PC-3 (cell line): ENCODE results near the gene C14orf93. TPM values are rescaled to one million over a fixed set of nuclear protein-coding genes. Genes with fewer than 3 reads are reported as not detected.

Experiments
- ATAC-seq: fragments of 200-7000 bp; cut with Tn5 transposase; 2 replicates; pipeline ENCODE4 v1.9.1; 2020; ENCODE audit warnings: mild to moderate bottlenecking, moderate library complexity
- BruUV-seq: library from RNA; stranded (reverse); fragments of 400-500 nt; replicated peaks from 2 replicates; lab custom pipeline; 2021; lab: Mats Ljungman, UMichigan
- CTCF ChIA-PET: fragments of 300-600 bp; sonication (Branson Sonifier 250); formaldehyde crosslinking; loops from one replicate; lab custom pipeline; 2022; ENCODE audit warnings: antibody characterized with exemption; lab: Charles Lee
- POLR2A ChIA-PET: fragments of 300-600 bp; sonication (Branson Sonifier 250); formaldehyde crosslinking; loops from one replicate; lab custom pipeline; 2022; ENCODE audit warnings: antibody characterized with exemption; ENCODE audit not compliant: unreplicated experiment; lab: Charles Lee
- DNase-seq: peaks from one replicate; pipeline ENCODE4 v3.0.0-alpha.2; 2015
- H2AFZ ChIP-seq: fragments of 300-600 bp; sonication (generic); 2 replicates; pipeline ENCODE4 v1.6.0; 2016; ENCODE audit warnings: antibody characterized with exemption, low read length
- H3F3A ChIP-seq: fragments of 300-600 bp; sonication (generic); one replicate; pipeline ENCODE4 v1.6.0; 2017; ENCODE audit warnings: antibody characterized with exemption, low read length, control low read depth, mild to moderate bottlenecking; ENCODE audit not compliant: unreplicated experiment
- H3K27ac ChIP-seq: fragments of 300-600 bp; sonication (generic); 2 replicates; pipeline ENCODE4 v1.5.1; 2016; ENCODE audit warnings: mild to moderate bottlenecking, low read length
- H3K27me3 ChIP-seq: fragments of 300-600 bp; sonication (generic); 2 replicates; pipeline ENCODE4 v1.6.1; 2016; ENCODE audit warnings: low read length, mixed read lengths
- H3K36me3 ChIP-seq: fragments of 300-600 bp; sonication (generic); 2 replicates; pipeline ENCODE4 v1.6.1; 2016; ENCODE audit warnings: low read depth, mixed run types, low read length, mixed read lengths
- H3K4me1 ChIP-seq: fragments of 300-600 bp; sonication (generic); 2 replicates; pipeline ENCODE4 v1.5.1; 2016; ENCODE audit warnings: low read length; ENCODE audit not compliant: insufficient read depth
- H3K4me2 ChIP-seq: fragments of 300-600 bp; sonication (generic); 2 replicates; pipeline ENCODE4 v1.6.0; 2016; ENCODE audit warnings: low read length
- H3K4me3 ChIP-seq: fragments of 300-600 bp; sonication (generic); 2 replicates; pipeline ENCODE4 v1.5.1; 2016; ENCODE audit warnings: mild to moderate bottlenecking, low read length, mixed read lengths
- H3K79me2 ChIP-seq: fragments of 300-600 bp; sonication (generic); 2 replicates; pipeline ENCODE4 v1.6.1; 2017; ENCODE audit warnings: low read length, mixed read lengths
- H3K9ac ChIP-seq: fragments of 300-600 bp; sonication (generic); 2 replicates; pipeline ENCODE4 v1.6.0; 2016; ENCODE audit warnings: mild to moderate bottlenecking, low read length
- H3K9me2 ChIP-seq: fragments of 300-600 bp; sonication (generic); replicated peaks from 2 replicates; pipeline ENCODE4 v1.6.1; 2016; ENCODE audit warnings: mixed run types, low read length, mixed read lengths
- H3K9me3 ChIP-seq: fragments of 300-600 bp; sonication (generic); 2 replicates; pipeline ENCODE4 v1.6.1; 2016; ENCODE audit warnings: low read length, mixed read lengths
- H4K20me1 ChIP-seq: fragments of 300-600 bp; sonication (generic); 2 replicates; pipeline ENCODE4 v1.6.1; 2016; ENCODE audit warnings: low read length, mixed read lengths
- EZH2 ChIP-seq: fragments of 300-600 bp; sonication (generic); IDR thresholded peaks from one replicate; pipeline ENCODE4 v1.6.1; 2017; ENCODE audit warnings: antibody characterized with exemption, mild to moderate bottlenecking, low read length; ENCODE audit not compliant: unreplicated experiment
- EZH2phosphoT487 ChIP-seq: fragments of 300-600 bp; sonication (generic); IDR thresholded peaks from 2 replicates; pipeline ENCODE4 v1.6.1; 2018; ENCODE audit warnings: mild to moderate bottlenecking, antibody characterized with exemption, low read length, borderline replicate concordance
- intact Hi-C: fragments of 100-400 bp; cut with micrococcal nuclease; formaldehyde crosslinking; loops from 2 replicates; pipeline ENCODE4 v1.9.0; 2023
- total RNA-seq: library from RNA; depleted of rRNA; stranded (reverse); fragments of >200 nt; gene quantifications from 2 replicates; pipeline ENCODE4 v1.2.3, GENCODE V29; 2014
- TF ChIP-seq, protein P1 (sequence below): fragments of 300-600 bp; sonication (generic); conservative IDR thresholded peaks from 2 replicates; pipeline ENCODE4 v1.5.1; 2017; ENCODE audit warnings: antibody characterized with exemption, low read depth, mild to moderate bottlenecking, low read length

The C14orf93 gene
- total RNA-seq, 1 experiment from 2014 or later: 5.8 TPM

DNA sequence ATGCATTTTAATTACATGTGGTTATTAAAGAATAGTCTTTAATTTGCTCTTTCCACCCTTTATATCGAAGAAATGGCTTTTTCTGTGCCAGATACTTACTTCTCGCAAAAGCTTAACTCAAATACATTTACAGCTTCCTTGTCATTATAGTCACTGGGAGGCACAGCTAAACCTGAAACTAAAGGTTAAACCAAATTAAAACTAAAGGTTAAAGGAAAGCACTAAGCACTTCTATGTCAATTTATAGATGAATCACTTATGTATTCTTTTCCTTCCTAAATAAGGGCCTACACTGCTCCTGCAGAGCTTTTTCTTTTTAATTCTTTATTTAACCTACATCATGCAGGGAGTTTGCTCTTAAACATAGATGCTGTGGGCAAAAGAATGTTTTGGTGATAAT lies 9.1 kb downstream of the C14orf93 start:
- intact Hi-C loops: no loop called here
- Histone ChIP-seq H2AFZ (no peak overlapping the region), H4K20me1 (no peaks in the 10 kb centered on the region), H3K9ac (no peak overlapping the region), H3K27ac (no peak overlapping the region), H3K4me2 (no peak overlapping the region), H3K9me2 (no peaks in the 10 kb centered on the region), H3F3A (no peaks in the 10 kb centered on the region), H3K9me3 (no peaks in the 10 kb centered on the region), H3K4me1 (peaks cover 8% of the 10 kb centered on the region), H3K4me3 (no peak overlapping the region), H3K79me2 (no peaks in the 10 kb centered on the region), H3K27me3 (no peaks in the 10 kb centered on the region), H3K36me3 (no peaks in the 10 kb centered on the region)
- BruUV-seq: no TSS peak
- POLR2A ChIA-PET: no interaction called here
- TF ChIP-seq, protein P1, sequence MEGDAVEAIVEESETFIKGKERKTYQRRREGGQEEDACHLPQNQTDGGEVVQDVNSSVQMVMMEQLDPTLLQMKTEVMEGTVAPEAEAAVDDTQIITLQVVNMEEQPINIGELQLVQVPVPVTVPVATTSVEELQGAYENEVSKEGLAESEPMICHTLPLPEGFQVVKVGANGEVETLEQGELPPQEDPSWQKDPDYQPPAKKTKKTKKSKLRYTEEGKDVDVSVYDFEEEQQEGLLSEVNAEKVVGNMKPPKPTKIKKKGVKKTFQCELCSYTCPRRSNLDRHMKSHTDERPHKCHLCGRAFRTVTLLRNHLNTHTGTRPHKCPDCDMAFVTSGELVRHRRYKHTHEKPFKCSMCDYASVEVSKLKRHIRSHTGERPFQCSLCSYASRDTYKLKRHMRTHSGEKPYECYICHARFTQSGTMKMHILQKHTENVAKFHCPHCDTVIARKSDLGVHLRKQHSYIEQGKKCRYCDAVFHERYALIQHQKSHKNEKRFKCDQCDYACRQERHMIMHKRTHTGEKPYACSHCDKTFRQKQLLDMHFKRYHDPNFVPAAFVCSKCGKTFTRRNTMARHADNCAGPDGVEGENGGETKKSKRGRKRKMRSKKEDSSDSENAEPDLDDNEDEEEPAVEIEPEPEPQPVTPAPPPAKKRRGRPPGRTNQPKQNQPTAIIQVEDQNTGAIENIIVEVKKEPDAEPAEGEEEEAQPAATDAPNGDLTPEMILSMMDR: no peak
- TF ChIP-seq EZH2 (no peak), EZH2phosphoT487 (no peak)
- CTCF ChIA-PET: no interaction called here
- ATAC-seq (peak; percentile 65), DNase-seq (no peak)

DNA sequence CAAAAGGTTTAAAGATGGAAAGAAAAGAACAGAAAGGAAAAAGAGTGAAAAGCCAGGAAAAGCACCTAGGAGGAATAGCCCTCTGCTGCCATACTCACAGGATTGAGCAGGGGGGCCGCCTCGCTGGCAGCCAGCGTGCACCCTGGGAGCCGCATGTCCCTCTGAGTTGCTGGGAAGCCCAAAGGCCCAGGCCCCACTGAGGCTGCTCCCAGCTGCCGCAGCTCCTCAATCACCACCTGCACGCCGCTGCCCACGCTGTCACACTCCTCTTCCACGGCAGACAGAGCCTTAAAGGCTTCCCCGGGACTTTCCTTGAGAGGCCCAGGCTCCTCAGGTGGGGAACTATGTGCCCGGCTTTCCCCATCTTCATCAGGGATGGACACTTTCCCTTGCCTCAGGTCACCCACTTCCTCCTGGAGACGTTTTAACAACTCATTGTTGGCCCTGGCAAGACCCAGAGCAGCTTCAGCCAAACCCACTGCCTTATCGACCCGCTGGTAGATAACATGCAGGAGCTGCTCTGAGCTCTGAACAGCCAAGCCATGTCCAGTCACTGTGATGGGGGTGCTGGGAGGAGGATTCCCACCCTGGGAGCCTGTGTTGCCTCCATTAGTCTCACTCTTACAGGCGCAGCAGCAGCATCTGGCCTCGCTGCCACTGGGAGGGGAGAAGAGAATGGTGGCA lies 11.5 kb downstream of the C14orf93 start:
- no peaks in the 10 kb centered on the region for H3K9me2 ChIP-seq
- H3K4me2 ChIP-seq: no peak overlapping the region
- H2AFZ ChIP-seq: no peak overlapping the region
- CTCF ChIA-PET: no interaction called here
- no peak overlapping the region for H3K4me3 ChIP-seq
- H3K27ac ChIP-seq: no peak overlapping the region
- no peaks in the 10 kb centered on the region for H3F3A ChIP-seq
- H3K9me3 ChIP-seq: no peaks in the 10 kb centered on the region
- no peak overlapping the region for H3K9ac ChIP-seq
- no peak for DNase-seq
- no peaks in the 10 kb centered on the region for H4K20me1 ChIP-seq
- H3K27me3 ChIP-seq: no peaks in the 10 kb centered on the region
- BruUV-seq: no TSS peak
- H3K36me3 ChIP-seq: no peaks in the 10 kb centered on the region
- peaks cover 5% of the 10 kb centered on the region; the same call in 1 of the 2 replicates for H3K4me1 ChIP-seq
- no peak for ATAC-seq
- intact Hi-C loops: no loop called here
- TF ChIP-seq EZH2 (no peak), EZH2phosphoT487 (no peak)
- TF ChIP-seq, protein P1: no peak
- no peaks in the 10 kb centered on the region for H3K79me2 ChIP-seq
- POLR2A ChIA-PET: no interaction called here

DNA sequence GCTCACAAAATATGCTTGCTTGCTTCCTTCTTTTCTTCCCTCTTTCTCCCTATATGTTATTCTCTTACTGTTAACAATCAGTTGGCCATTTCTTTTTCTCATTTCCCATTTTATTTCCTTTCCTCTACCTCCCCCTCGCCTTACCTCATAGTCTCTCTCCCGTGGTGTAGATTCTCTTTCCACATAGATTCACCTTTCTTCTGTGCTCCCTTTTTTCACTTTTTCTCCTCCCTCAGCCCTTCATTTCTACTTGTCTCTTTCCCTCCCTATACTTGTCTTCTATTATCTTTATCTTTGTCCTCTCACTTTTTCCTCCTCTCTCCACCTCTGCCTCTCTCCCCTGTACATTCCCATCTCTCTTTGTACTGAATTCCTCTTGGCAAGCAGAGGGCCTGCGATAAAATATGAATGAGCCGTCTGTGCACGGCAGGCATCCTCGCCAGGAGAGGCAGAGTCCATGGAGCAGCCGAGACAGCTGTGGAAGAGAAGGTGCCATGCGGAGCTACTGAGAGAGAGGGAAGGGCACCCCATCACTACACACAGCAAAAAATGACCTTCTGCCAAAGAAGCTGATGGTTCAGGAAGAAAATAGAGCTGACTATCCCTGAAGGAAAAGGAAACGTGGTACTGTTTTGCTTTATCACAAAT lies 12.1 kb downstream of the C14orf93 start:
- ChIA-PET POLR2A (no interaction called here), CTCF (no interaction called here)
- TF ChIP-seq, protein P1: no peak
- no peak overlapping the region for H2AFZ ChIP-seq
- no TSS peak for BruUV-seq
- no peaks in the 10 kb centered on the region for H3K27me3 ChIP-seq
- H3K4me1 ChIP-seq: peaks cover 5% of the 10 kb centered on the region; the same call in 1 of the 2 replicates
- no peaks in the 10 kb centered on the region for H3K9me2 ChIP-seq
- H3K9me3 ChIP-seq: no peaks in the 10 kb centered on the region
- H3K4me2 ChIP-seq: no peak overlapping the region
- ATAC-seq: no peak
- no peaks in the 10 kb centered on the region for H4K20me1 ChIP-seq
- H3K36me3 ChIP-seq: no peaks in the 10 kb centered on the region
- no peak overlapping the region for H3K9ac ChIP-seq
- H3K4me3 ChIP-seq: no peak overlapping the region
- intact Hi-C loops: no loop called here
- no peak overlapping the region for H3K27ac ChIP-seq
- no peak for DNase-seq
- H3K79me2 ChIP-seq: no peaks in the 10 kb centered on the region
- H3F3A ChIP-seq: no peaks in the 10 kb centered on the region
